A549 (cell line): ENCODE results near the gene MRGPRD. TPM values are rescaled to one million over a fixed set of nuclear protein-coding genes. Genes with fewer than 3 reads are reported as not detected.
A peak's percentile ranks its signal among the peaks of the same experiment; 100 is the strongest.
"Not testable (repeated sequence)": the region's sequence is repeated elsewhere in the genome, so short reads cannot be mapped to it uniquely, and the experiment has no call there.

ENCODE experiments used
- ATAC-seq, 2 experiments: fragments of 200-7000 bp in 1 of 2; fragments of >200 bp in 1 of 2; cut with Nextera tagmentation in 1 of 2; cut with Tn5 transposase in 1 of 2; 3 replicates each; pipeline versions ENCODE4 v1.8.0 to v1.9.1; 2018 to 2020; ENCODE audit warnings: mild to moderate bottlenecking in 1 of 2, moderate library complexity in 1 of 2
- CTCF ChIA-PET: fragments of 300-600 bp; sonication (Branson Sonifier 250); formaldehyde crosslinking; extraction: SDS; loops from one replicate; lab custom pipeline; 2021; ENCODE audit warnings: antibody characterized with exemption, inconsistent platforms; lab: Yijun Ruan, JAX
- POLR2A ChIA-PET: fragments of 350-600 bp; formaldehyde crosslinking; extraction: SDS; loops from one replicate; lab custom pipeline; 2021; ENCODE audit warnings: antibody characterized with exemption, inconsistent platforms; lab: Yijun Ruan, JAX
- DNase-seq, 2 experiments: peaks; one replicate each; pipeline versions ENCODE4 v3.0.0 to v3.0.0-alpha.2; 2011 to 2016; ENCODE audit warnings: low read depth in 1 of 2, low spot score in 1 of 2
- FAIRE-seq: peaks from 2 replicates; lab custom pipeline; 2011; peaks lifted over from hg19 to GRCh38; lab: Jason Lieb, UNC
- H3K27ac ChIP-seq, 2 experiments: fragments of >200 bp; sonication (Bioruptor Twin); formaldehyde crosslinking; 3 replicates each; pipeline ENCODE4 v1.5.1; 2016 to 2017
- H3K4me1 ChIP-seq: fragments of >200 bp; sonication (Bioruptor Twin); formaldehyde crosslinking; 3 replicates; pipeline ENCODE4 v1.6.1; 2016
- H3K4me2 ChIP-seq: fragments of >200 bp; sonication (Bioruptor Twin); formaldehyde crosslinking; 3 replicates; pipeline ENCODE4 v1.6.1; 2016
- H3K4me3 ChIP-seq: fragments of >200 bp; sonication (Bioruptor Twin); formaldehyde crosslinking; 3 replicates; pipeline ENCODE4 v1.5.1; 2016
- H3K9me3 ChIP-seq: fragments of >200 bp; sonication (Bioruptor Twin); formaldehyde crosslinking; 3 replicates; pipeline ENCODE4 v1.6.1; 2016
- CBX8 ChIP-seq: fragments of 200-600 bp; sonication (generic); IDR thresholded peaks from 2 replicates; pipeline ENCODE4 v1.6.1; 2016
- E2F6 ChIP-seq: IDR thresholded peaks from 2 replicates; pipeline ENCODE4 v1.6.1; 2012; ENCODE audit warnings: low read depth, borderline replicate concordance
- ELK1 ChIP-seq: fragments of 150-350 bp; IDR thresholded peaks from 2 replicates; pipeline ENCODE4 v1.6.1; 2014; ENCODE audit warnings: low read depth, mild to moderate bottlenecking, low read length
- HOXB5 ChIP-seq: fragments of 250-450 bp; sonication (Bioruptor Pico); IDR thresholded peaks from 2 replicates; pipeline ENCODE4 v1.5.0; 2020; ENCODE audit warnings: mild to moderate bottlenecking, moderate library complexity
- JUNB ChIP-seq: fragments of >200 bp; sonication (Bioruptor Twin); formaldehyde crosslinking; IDR thresholded peaks from 2 replicates; pipeline ENCODE4 v1.6.1; 2016
- KDM1A ChIP-seq: fragments of 200-600 bp; sonication (generic); IDR thresholded peaks from 2 replicates; pipeline ENCODE4 v1.6.1; 2016; ENCODE audit warnings: low read depth, mild to moderate bottlenecking
- MYC ChIP-seq: IDR thresholded peaks from 2 replicates; pipeline ENCODE4 v1.6.1; 2012; ENCODE audit warnings: mild to moderate bottlenecking, inconsistent platforms, low read length, improper control_type of control experiment, borderline replicate concordance
- PBX3 ChIP-seq: IDR thresholded peaks from 2 replicates; pipeline ENCODE4 v1.6.1; 2012
- POLR2A ChIP-seq: IDR thresholded peaks from 2 replicates; pipeline ENCODE4 v1.6.1; 2012; ENCODE audit warnings: mild to moderate bottlenecking, low read length
- RAD21 ChIP-seq, 2 experiments: fragments of >200 bp in 1 of 2; sonication (Bioruptor Twin) in 1 of 2; formaldehyde crosslinking in 1 of 2; IDR thresholded peaks in 1 of 2; conservative IDR thresholded peaks in 1 of 2; 2 replicates in 1 of 2; 3 replicates in 1 of 2; pipeline ENCODE4 v1.6.1; 2012 to 2018; ENCODE audit warnings: inconsistent platforms in 1 of 2
- RARB ChIP-seq: fragments of 250-450 bp; sonication (Bioruptor Pico); IDR thresholded peaks from 2 replicates; pipeline ENCODE4 v1.8.0; 2021; ENCODE audit warnings: mild to moderate bottlenecking, moderate library complexity
- SMC3 ChIP-seq: fragments of >200 bp; sonication (Bioruptor Twin); formaldehyde crosslinking; IDR thresholded peaks from 3 replicates; pipeline ENCODE4 v1.6.1; 2018; ENCODE audit warnings: inconsistent platforms
- USF2 ChIP-seq: fragments of 450-650 bp; IDR thresholded peaks from 2 replicates; pipeline ENCODE4 v1.6.1; 2014; ENCODE audit warnings: antibody characterized with exemption
- ZFP36 ChIP-seq: fragments of 450-650 bp; IDR thresholded peaks from 2 replicates; pipeline ENCODE4 v1.6.1; 2014; ENCODE audit warnings: borderline replicate concordance; ENCODE audit not compliant: partially characterized antibody
- ZSCAN20 ChIP-seq: fragments of 250-450 bp; sonication (Bioruptor Pico); IDR thresholded peaks from 2 replicates; pipeline ENCODE4 v1.8.0; 2022; ENCODE audit warnings: mild to moderate bottlenecking, moderate library complexity
- WGBS: methylation state at CpG from one replicate; pipeline ENCODE4 v1.1.6; 2017; ENCODE audit errors: missing lambda C conversion rate; 5-methylcytosine and 5-hydroxymethylcytosine counted together
- polyA plus RNA-seq, 4 experiments: library from polyadenylated mRNA; depleted of rRNA in 3 of 4; stranded (reverse); fragments of >200 nt; fragmentation: RNase III in 1 of 4; extraction: RNeasy Plus Mini Kit Qiagen cat#74134 plus additional on column Dnase treatment in 1 of 4; gene quantifications; 2 replicates in 3 of 4; 3 replicates in 1 of 4; pipeline ENCODE4 v1.2.3, GENCODE V29; 2011 to 2017

The MRGPRD gene
- polyA plus RNA-seq, 2 of the 4 experiments (the other 2 are of a cell fraction): not detected

GRCh38 chr11:68974421-68975194 is 6.2 kb downstream of the MRGPRD start:
- no peak overlapping the region for H3K4me3 ChIP-seq
- no peak for TF ChIP-seq SMC3
- no peak for TF ChIP-seq JUNB
- no peak for TF ChIP-seq CBX8
- no peak for TF ChIP-seq KDM1A
- no peak for TF ChIP-seq E2F6
- peak; percentile 84 for TF ChIP-seq USF2
- no peak for TF ChIP-seq ELK1
- 42% methylated on average over 8 of the region's 23 CpGs for WGBS
- no peak overlapping the region for H3K27ac ChIP-seq
- no peak for FAIRE-seq
- ChIA-PET POLR2A (no interaction called here), CTCF (no interaction called here)
- H3K9me3 ChIP-seq: no peaks in the 10 kb centered on the region
- peak; percentile 62 to 68 for DNase-seq
- peak; percentile 80 to 97; a peak in 5 of 6 replicates for ATAC-seq
- H3K4me2 ChIP-seq: no peak overlapping the region
- no peaks in the 10 kb centered on the region for H3K4me1 ChIP-seq

- FAIRE-seq, DNase-seq, H3K4me2 ChIP-seq, H3K4me1 ChIP-seq, POLR2A ChIA-PET, H3K4me3 ChIP-seq, H3K27ac ChIP-seq, H3K9me3 ChIP-seq, ATAC-seq: not testable (repeated sequence)
- WGBS: 83% methylated on average over 12 of the region's 12 CpGs
- CTCF ChIA-PET: interaction anchor here (0.8 to 1.3 kb wide), 2 partner anchors 23 to 115 kb away, joined by 3 to 4 read pairs; no protein-coding TSS in a partner anchor
These were observed 7.1 kb downstream of the MRGPRD start for GRCh38 chr11:68973706-68974105.

GRCh38 chr11:68973219-68973618 is 7.6 kb downstream of the MRGPRD start:
- ATAC-seq: no peak
- FAIRE-seq: no peak
- CTCF ChIA-PET: interaction anchor here (0.8 to 1.3 kb wide), 2 partner anchors 23 to 115 kb away, joined by 3 to 4 read pairs; no protein-coding TSS in a partner anchor
- no peaks in the 10 kb centered on the region for H3K4me1 ChIP-seq
- H3K9me3 ChIP-seq: no peaks in the 10 kb centered on the region
- 35% methylated on average over 4 of the region's 4 CpGs for WGBS
- DNase-seq: no peak
- no peak overlapping the region for H3K27ac ChIP-seq
- H3K4me3 ChIP-seq: no peak overlapping the region
- POLR2A ChIA-PET: no interaction called here
- TF ChIP-seq HOXB5 (CRISPR knock-in tag): no peak
- H3K4me2 ChIP-seq: no peak overlapping the region

- Histone ChIP-seq H3K9me3 (no peaks in the 10 kb centered on the region), H3K4me2 (no peak overlapping the region), H3K4me1 (no peaks in the 10 kb centered on the region), H3K4me3 (no peak overlapping the region), H3K27ac (no peak overlapping the region)
- TF ChIP-seq RAD21 (conservative IDR thresholded peaks at IDR 0.05 in 1 of 2, IDR thresholded peaks at IDR 0.05 in 1 of 2) (no peak), ZFP36 (peak; percentile 36), MYC (no peak), PBX3 (no peak), POLR2A (no peak), RARB (CRISPR knock-in tag) (no peak), SMC3 (no peak), ZSCAN20 (CRISPR knock-in tag) (no peak)
- DNase-seq (no peak), FAIRE-seq (no peak), ATAC-seq (no peak)
- POLR2A ChIA-PET: no interaction called here
- CTCF ChIA-PET: interaction anchor here (1.0 to 1.2 kb wide), 2 partner anchors 14 to 74 kb away, joined by 3 to 4 read pairs; no protein-coding TSS in a partner anchor
- 65% methylated on average over 8 of the region's 8 CpGs for WGBS
These were observed 9.7 kb downstream of the MRGPRD start for GRCh38 chr11:68970921-68971636.
